ENCODE results near the gene SAMD3.
"Not testable (repeated sequence)": the region's sequence is repeated elsewhere in the genome, so short reads cannot be mapped to it uniquely, and the experiment has no call there.

The SAMD3 gene

DNA sequence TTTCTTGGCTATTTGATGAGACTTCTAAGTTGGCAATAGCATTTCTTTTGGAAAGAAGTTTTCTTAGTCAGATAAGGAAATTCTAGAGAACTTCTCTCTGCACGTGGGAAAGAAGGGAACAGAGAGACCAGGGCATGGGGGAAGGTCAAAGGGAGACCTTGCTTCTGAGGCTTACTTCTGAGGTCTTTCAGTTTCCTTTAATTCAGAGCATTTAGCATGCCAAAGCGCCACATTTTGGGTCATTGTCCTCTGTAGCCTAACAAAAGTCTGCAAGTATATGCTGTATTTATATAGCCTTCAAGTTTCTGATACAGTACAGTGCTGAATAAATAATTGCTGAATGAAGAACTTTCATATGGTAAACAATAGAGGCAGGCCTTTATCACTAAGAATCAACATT lies 95.6 kb downstream of the SAMD3 start:
- no peak for DNase-seq

GRCh38 chr6:130122243-130122642 lies 100.5 kb downstream of the SAMD3 start:
- no peak for DNase-seq

DNA sequence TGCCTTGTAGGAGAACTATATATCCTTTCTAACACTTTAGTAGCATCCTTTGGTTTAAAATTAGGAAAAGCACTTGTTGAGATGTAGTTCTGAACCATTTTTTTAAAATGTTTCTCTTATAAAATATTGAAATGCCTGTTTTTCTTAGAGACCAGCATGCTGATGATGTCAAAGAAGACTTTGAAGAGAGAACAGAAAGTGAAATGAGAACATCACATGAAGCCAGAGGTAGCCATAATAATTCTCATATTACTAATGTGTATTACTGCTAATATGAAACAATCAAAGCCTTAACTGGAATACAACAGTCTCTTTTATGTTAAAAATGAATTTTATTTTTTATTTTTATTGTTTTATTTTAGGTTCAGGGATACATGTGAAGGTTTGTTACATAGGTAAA lies 102.0 kb downstream of the SAMD3 start:
- no peak for DNase-seq

GRCh38 chr6:130119211-130119610 lies 103.5 kb downstream of the SAMD3 start:
- no peak for DNase-seq

DNA sequence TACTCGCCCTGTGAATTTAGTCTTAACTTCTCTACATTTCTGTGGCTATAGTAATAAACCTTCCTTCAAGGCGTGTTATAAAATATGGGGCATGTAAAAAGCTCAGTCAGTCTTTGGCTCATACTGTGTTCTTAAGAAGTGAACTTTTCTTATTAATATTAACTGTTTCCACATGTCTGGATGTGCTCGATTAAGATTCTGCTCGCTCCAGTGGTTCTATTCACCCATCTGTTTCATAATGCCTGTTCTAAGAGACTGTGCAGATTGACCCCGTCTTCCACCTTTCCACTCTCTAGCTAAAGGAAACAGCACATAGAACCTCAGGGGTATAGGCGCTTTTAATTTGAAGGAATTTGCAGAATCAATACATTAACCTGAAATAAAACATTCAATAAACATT lies 104.5 kb downstream of the SAMD3 start:
- no peak for DNase-seq

- not testable (repeated sequence) for DNase-seq
Measured at GRCh38 chr6:130117187-130117701, 105.5 kb downstream of the SAMD3 start.

- no peak for DNase-seq
Measured at GRCh38 chr6:130116273-130116672, 106.5 kb downstream of the SAMD3 start.

DNA sequence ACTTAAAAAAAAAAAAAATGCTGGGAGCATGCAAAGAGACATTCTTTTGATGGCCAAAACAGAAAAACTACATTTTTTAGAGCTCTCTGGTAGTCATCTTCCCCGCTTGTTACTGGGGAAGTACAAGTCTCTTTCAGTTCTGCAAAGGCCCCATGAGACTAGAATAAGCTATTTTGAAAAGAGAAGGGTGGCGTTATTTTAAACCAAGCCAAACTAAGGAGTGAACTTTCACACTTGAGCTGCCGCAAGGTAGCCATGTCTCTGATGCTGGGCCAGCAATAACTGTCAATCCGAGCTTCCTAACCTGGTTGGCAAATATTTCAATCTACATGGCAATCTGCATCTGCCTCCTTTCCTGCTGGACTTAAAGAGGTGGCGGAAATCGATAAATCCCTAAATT lies 107.7 kb downstream of the SAMD3 start:
- DNase-seq: no peak

GRCh38 chr6:130113201-130113710 lies 109.5 kb downstream of the SAMD3 start:
- DNase-seq: no peak

DNA sequence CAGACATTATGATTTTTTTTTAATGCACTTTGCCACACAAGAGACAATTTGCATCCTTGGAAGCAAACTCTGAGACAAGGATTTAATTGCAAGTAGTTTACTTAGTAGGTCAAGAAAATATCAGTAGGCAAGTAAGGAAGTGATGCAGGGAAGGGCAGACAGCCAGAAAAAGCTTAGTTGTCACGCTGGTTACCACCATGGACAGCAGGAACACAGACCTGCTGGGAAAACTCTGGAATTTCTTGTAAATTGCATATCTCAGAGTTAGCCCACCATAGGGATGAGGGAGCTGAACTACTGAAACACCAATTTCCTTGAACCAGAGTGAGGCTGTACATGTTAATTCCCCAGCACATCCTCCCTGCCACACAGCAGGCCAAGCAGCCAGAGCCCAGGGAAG lies 111.7 kb downstream of the SAMD3 start:
- DNase-seq: no peak

GRCh38 chr6:130107710-130108109 lies 115.0 kb downstream of the SAMD3 start:
- no peak for DNase-seq

- no peak for DNase-seq
Measured at GRCh38 chr6:130105996-130106704, 116.6 kb downstream of the SAMD3 start.

- no peak for DNase-seq
Measured at GRCh38 chr6:130099119-130099518, 123.6 kb downstream of the SAMD3 start.

- DNase-seq: no peak
Measured at GRCh38 chr6:130098317-130098716, 124.4 kb downstream of the SAMD3 start.

Measured in SHP77 treated with DMSO at 0.1 percent for 48 hours (cell line).